WTC11 (cell line): ENCODE data around the gene SSR2. TPM values are rescaled to one million over a fixed set of nuclear protein-coding genes. Genes with fewer than 3 reads are reported as not detected.

Experiments used
- ATAC-seq: fragments of 200-7000 bp; cut with Tn5 transposase; 2 replicates; pipeline ENCODE4 v1.10.0; 2021; ENCODE audit warnings: mild to moderate bottlenecking, moderate library complexity
- CTCF ChIA-PET: fragments of 300-600 bp; sonication (Branson Sonifier 250); formaldehyde crosslinking; loops from one replicate; lab custom pipeline; 2021; ENCODE audit warnings: antibody characterized with exemption; lab: Charles Lee
- POLR2A ChIA-PET: fragments of 350-600 bp; sonication (Branson Sonifier 250); formaldehyde crosslinking; loops from one replicate; lab custom pipeline; 2021; ENCODE audit warnings: antibody characterized with exemption; lab: Charles Lee
- DNase-seq: peaks from one replicate; pipeline ENCODE4 v3.0.0; 2021; ENCODE audit warnings: low spot score
- H3K27ac Mint-ChIP-seq: 2 replicates; pipeline ENCODE4 v1.8.0; 2021; ENCODE audit warnings: mixed read lengths
- H3K27me3 Mint-ChIP-seq: 2 replicates; pipeline ENCODE4 v1.8.0; 2021; ENCODE audit warnings: low read depth, mild to moderate bottlenecking, moderate library complexity, mixed read lengths
- H3K36me3 Mint-ChIP-seq: 2 replicates; pipeline ENCODE4 v1.8.0; 2021; ENCODE audit warnings: mixed read lengths
- H3K4me1 Mint-ChIP-seq: 2 replicates; pipeline ENCODE4 v1.8.0; 2022; ENCODE audit warnings: mixed read lengths
- H3K4me3 Mint-ChIP-seq: 2 replicates; pipeline ENCODE4 v1.8.0; 2021; ENCODE audit warnings: mild to moderate bottlenecking, moderate library complexity, mixed read lengths
- H3K9me3 Mint-ChIP-seq: 2 replicates; pipeline ENCODE4 v1.8.0; 2021; ENCODE audit warnings: mixed read lengths
- GABPB1 ChIP-seq: sonication (generic); formaldehyde crosslinking; IDR thresholded peaks from 2 replicates; pipeline ENCODE4 v1.8.1; 2023; ENCODE audit warnings: mild to moderate bottlenecking, missing genetic modification reagents
- JUN ChIP-seq: sonication (generic); formaldehyde crosslinking; IDR thresholded peaks from 2 replicates; pipeline ENCODE4 v1.8.0; 2023; ENCODE audit warnings: mild to moderate bottlenecking, missing genetic modification reagents
- KAT7 ChIP-seq: sonication (generic); formaldehyde crosslinking; IDR thresholded peaks from 2 replicates; pipeline ENCODE4 v1.8.1; 2023; ENCODE audit warnings: missing genetic modification reagents, mild to moderate bottlenecking, borderline replicate concordance
- MXD4 ChIP-seq: fragments of 250-450 bp; sonication (Bioruptor Pico); IDR thresholded peaks from 2 replicates; pipeline ENCODE4 v1.8.0; 2021; ENCODE audit warnings: mild to moderate bottlenecking, moderate library complexity, borderline replicate concordance
- NFATC4 ChIP-seq: fragments of 250-450 bp; sonication (Bioruptor Pico); IDR thresholded peaks from 2 replicates; pipeline ENCODE4 v1.9.0; 2021; ENCODE audit warnings: mild to moderate bottlenecking
- PRRX2 ChIP-seq: fragments of 250-450 bp; sonication (Bioruptor Pico); IDR thresholded peaks from 2 replicates; pipeline ENCODE4 v1.8.0; 2021; ENCODE audit warnings: mild to moderate bottlenecking
- RORB ChIP-seq: fragments of 250-450 bp; sonication (Bioruptor Pico); IDR thresholded peaks from 2 replicates; pipeline ENCODE4 v1.9.0; 2021; ENCODE audit warnings: mild to moderate bottlenecking
- ZNF121 ChIP-seq: sonication (generic); formaldehyde crosslinking; IDR thresholded peaks from 2 replicates; pipeline ENCODE4 v1.8.0; 2023; ENCODE audit warnings: missing genetic modification reagents
- ZNF219 ChIP-seq: sonication (generic); formaldehyde crosslinking; IDR thresholded peaks from 2 replicates; pipeline ENCODE4 v1.8.0; 2023; ENCODE audit warnings: missing genetic modification reagents, mild to moderate bottlenecking, borderline replicate concordance
- ZNF232 ChIP-seq: sonication (generic); formaldehyde crosslinking; IDR thresholded peaks from 2 replicates; pipeline ENCODE4 v1.8.0; 2022; ENCODE audit warnings: mild to moderate bottlenecking, missing genetic modification reagents
- ZNF263 ChIP-seq: sonication (generic); formaldehyde crosslinking; IDR thresholded peaks from 2 replicates; pipeline ENCODE4 v1.8.1; 2022; ENCODE audit warnings: low read depth, mild to moderate bottlenecking, moderate library complexity, missing genetic modification reagents
- total RNA-seq: library from RNA; stranded (reverse); gene quantifications from 3 replicates; pipeline ENCODE4 v1.2.3, GENCODE V29; 2021
- TF ChIP-seq, protein P1 (sequence below): sonication (generic); formaldehyde crosslinking; IDR thresholded peaks from 2 replicates; pipeline ENCODE4 v1.8.1; 2023; ENCODE audit warnings: mild to moderate bottlenecking, moderate library complexity, missing genetic modification reagents
- TF ChIP-seq, protein P2 (sequence below): sonication (generic); formaldehyde crosslinking; IDR thresholded peaks from 2 replicates; pipeline ENCODE4 v1.8.1; 2022; ENCODE audit warnings: mild to moderate bottlenecking, moderate library complexity, missing genetic modification reagents
- TF ChIP-seq, protein P3 (sequence below): sonication (generic); formaldehyde crosslinking; IDR thresholded peaks from 2 replicates; pipeline ENCODE4 v1.8.0; 2023; ENCODE audit warnings: missing genetic modification reagents
- TF ChIP-seq, protein P4 (sequence below): sonication (generic); formaldehyde crosslinking; IDR thresholded peaks from 2 replicates; pipeline ENCODE4 v1.8.0; 2022; ENCODE audit warnings: mild to moderate bottlenecking, missing genetic modification reagents
- TF ChIP-seq, protein P5 (sequence below): sonication (generic); formaldehyde crosslinking; IDR thresholded peaks from 2 replicates; pipeline ENCODE4 v1.8.0; 2023; ENCODE audit warnings: missing genetic modification reagents, mild to moderate bottlenecking, borderline replicate concordance
- TF ChIP-seq, protein P6 (sequence below): fragments of 250-450 bp; sonication (Bioruptor Pico); IDR thresholded peaks from 2 replicates; pipeline ENCODE4 v1.8.0; 2021; ENCODE audit warnings: mild to moderate bottlenecking
- TF ChIP-seq, protein P7 (sequence below): sonication (generic); formaldehyde crosslinking; IDR thresholded peaks from 2 replicates; pipeline ENCODE4 v1.8.1; 2022; ENCODE audit warnings: mild to moderate bottlenecking, missing genetic modification reagents, moderate library complexity, borderline replicate concordance

Gene SSR2
- total RNA-seq, 1 experiment from 2014 or later: 175 TPM

DNA sequence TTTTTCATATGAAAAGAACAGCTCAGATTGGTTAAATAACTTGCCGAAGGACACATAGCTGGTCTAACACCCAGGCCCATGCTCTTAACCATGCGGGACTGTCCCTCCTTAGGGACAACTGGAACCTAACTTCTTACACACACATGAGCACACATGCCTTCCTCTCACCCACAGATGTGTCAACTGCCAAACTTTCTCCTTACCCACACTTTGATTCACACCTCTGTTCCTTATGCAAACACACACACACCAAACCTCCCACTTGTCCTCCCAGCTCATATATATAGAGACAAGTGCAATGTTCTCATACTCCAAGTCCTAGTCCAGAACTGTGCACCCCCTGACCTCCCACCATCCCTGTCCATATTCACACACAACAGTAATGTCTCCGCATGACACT lies 44.5 kb upstream of the SSR2 start:
- no peak for ATAC-seq
- H3K4me1 Mint-ChIP-seq: peaks cover 40% of the 10 kb centered on the region
- ChIA-PET CTCF (interaction anchor here (0.5 to 5.0 kb wide), 20 partner anchors 8 to 127 kb away, joined by 3 to 74 read pairs (median 20); partner anchors contain the start of genes ARHGEF2, LAMTOR2 and UBQLN4), POLR2A (interaction anchor here (1.4 kb wide), 1 partner anchor 12 kb away, joined by 3 read pairs; no protein-coding TSS in a partner anchor)
- no peaks in the 10 kb centered on the region for H3K27me3 Mint-ChIP-seq
- no peak overlapping the region for H3K4me3 Mint-ChIP-seq
- no peak overlapping the region for H3K27ac Mint-ChIP-seq
- DNase-seq: no peak
- TF ChIP-seq JUN (CRISPR knock-in tag) (no peak), GABPB1 (no peak), RORB (CRISPR knock-in tag) (no peak), MXD4 (CRISPR knock-in tag) (no peak), ZNF121 (CRISPR knock-in tag) (no peak), KAT7 (CRISPR knock-in tag) (no peak)
- TF ChIP-seq, protein P1, sequence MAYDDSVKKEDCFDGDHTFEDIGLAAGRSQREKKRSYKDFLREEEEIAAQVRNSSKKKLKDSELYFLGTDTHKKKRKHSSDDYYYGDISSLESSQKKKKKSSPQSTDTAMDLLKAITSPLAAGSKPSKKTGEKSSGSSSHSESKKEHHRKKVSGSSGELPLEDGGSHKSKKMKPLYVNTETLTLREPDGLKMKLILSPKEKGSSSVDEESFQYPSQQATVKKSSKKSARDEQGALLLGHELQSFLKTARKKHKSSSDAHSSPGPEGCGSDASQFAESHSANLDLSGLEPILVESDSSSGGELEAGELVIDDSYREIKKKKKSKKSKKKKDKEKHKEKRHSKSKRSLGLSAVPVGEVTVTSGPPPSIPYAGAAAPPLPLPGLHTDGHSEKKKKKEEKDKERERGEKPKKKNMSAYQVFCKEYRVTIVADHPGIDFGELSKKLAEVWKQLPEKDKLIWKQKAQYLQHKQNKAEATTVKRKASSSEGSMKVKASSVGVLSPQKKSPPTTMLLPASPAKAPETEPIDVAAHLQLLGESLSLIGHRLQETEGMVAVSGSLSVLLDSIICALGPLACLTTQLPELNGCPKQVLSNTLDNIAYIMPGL: no peak
- TF ChIP-seq, protein P2, sequence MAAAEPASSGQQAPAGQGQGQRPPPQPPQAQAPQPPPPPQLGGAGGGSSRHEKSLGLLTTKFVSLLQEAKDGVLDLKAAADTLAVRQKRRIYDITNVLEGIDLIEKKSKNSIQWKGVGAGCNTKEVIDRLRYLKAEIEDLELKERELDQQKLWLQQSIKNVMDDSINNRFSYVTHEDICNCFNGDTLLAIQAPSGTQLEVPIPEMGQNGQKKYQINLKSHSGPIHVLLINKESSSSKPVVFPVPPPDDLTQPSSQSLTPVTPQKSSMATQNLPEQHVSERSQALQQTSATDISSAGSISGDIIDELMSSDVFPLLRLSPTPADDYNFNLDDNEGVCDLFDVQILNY: no peak
- no peaks in the 10 kb centered on the region for H3K9me3 Mint-ChIP-seq
- H3K36me3 Mint-ChIP-seq: peaks cover 21% of the 10 kb centered on the region

DNA sequence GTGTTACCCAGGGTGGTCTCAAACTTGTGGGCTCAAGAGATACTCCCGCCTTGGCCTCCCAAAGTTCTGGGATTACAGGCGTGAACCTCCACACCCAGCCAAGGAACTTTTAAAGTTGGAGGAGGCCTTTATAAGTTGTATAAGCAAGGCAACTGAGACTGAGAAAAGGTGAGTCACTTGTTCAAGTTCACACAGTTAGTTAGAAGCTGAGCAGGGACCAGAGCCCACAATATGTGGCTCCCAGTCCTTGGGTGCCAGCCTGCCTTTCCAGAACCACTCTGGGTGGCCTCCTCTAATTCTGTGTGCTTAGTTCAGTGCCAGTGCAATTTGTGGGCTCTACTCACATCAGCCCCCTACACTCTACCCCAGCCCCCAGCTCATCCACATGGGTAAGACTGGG lies 43.9 kb upstream of the SSR2 start:
- POLR2A ChIA-PET: no interaction called here
- H3K36me3 Mint-ChIP-seq: peaks cover 15% of the 10 kb centered on the region
- CTCF ChIA-PET: interaction anchor here (2.1 to 5.0 kb wide), 8 partner anchors 11 to 126 kb away, joined by 11 to 74 read pairs (median 28); partner anchors contain the start of genes LAMTOR2 and UBQLN4
- no peaks in the 10 kb centered on the region for H3K9me3 Mint-ChIP-seq
- DNase-seq: no peak
- H3K27ac Mint-ChIP-seq: no peak overlapping the region; the same call in 1 of the 2 replicates
- H3K27me3 Mint-ChIP-seq: no peaks in the 10 kb centered on the region
- peaks cover 40% of the 10 kb centered on the region for H3K4me1 Mint-ChIP-seq
- no peak overlapping the region for H3K4me3 Mint-ChIP-seq
- ATAC-seq: no peak
- TF ChIP-seq, protein P1: no peak
- TF ChIP-seq GABPB1 (no peak), PRRX2 (CRISPR knock-in tag) (no peak), ZNF232 (CRISPR knock-in tag) (no peak), ZNF219 (CRISPR knock-in tag) (no peak), ZNF263 (CRISPR knock-in tag) (no peak), MXD4 (CRISPR knock-in tag) (no peak), NFATC4 (no peak)
- TF ChIP-seq, protein P3, sequence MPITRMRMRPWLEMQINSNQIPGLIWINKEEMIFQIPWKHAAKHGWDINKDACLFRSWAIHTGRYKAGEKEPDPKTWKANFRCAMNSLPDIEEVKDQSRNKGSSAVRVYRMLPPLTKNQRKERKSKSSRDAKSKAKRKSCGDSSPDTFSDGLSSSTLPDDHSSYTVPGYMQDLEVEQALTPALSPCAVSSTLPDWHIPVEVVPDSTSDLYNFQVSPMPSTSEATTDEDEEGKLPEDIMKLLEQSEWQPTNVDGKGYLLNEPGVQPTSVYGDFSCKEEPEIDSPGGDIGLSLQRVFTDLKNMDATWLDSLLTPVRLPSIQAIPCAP (CRISPR knock-in tag): no peak
- TF ChIP-seq, protein P4, sequence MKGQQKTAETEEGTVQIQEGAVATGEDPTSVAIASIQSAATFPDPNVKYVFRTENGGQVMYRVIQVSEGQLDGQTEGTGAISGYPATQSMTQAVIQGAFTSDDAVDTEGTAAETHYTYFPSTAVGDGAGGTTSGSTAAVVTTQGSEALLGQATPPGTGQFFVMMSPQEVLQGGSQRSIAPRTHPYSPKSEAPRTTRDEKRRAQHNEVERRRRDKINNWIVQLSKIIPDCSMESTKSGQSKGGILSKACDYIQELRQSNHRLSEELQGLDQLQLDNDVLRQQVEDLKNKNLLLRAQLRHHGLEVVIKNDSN (CRISPR knock-in tag): no peak
- TF ChIP-seq, protein P2: no peak
- TF ChIP-seq, protein P5, sequence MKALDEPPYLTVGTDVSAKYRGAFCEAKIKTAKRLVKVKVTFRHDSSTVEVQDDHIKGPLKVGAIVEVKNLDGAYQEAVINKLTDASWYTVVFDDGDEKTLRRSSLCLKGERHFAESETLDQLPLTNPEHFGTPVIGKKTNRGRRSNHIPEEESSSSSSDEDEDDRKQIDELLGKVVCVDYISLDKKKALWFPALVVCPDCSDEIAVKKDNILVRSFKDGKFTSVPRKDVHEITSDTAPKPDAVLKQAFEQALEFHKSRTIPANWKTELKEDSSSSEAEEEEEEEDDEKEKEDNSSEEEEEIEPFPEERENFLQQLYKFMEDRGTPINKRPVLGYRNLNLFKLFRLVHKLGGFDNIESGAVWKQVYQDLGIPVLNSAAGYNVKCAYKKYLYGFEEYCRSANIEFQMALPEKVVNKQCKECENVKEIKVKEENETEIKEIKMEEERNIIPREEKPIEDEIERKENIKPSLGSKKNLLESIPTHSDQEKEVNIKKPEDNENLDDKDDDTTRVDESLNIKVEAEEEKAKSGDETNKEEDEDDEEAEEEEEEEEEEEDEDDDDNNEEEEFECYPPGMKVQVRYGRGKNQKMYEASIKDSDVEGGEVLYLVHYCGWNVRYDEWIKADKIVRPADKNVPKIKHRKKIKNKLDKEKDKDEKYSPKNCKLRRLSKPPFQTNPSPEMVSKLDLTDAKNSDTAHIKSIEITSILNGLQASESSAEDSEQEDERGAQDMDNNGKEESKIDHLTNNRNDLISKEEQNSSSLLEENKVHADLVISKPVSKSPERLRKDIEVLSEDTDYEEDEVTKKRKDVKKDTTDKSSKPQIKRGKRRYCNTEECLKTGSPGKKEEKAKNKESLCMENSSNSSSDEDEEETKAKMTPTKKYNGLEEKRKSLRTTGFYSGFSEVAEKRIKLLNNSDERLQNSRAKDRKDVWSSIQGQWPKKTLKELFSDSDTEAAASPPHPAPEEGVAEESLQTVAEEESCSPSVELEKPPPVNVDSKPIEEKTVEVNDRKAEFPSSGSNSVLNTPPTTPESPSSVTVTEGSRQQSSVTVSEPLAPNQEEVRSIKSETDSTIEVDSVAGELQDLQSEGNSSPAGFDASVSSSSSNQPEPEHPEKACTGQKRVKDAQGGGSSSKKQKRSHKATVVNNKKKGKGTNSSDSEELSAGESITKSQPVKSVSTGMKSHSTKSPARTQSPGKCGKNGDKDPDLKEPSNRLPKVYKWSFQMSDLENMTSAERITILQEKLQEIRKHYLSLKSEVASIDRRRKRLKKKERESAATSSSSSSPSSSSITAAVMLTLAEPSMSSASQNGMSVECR: no peak
- TF ChIP-seq, protein P6, sequence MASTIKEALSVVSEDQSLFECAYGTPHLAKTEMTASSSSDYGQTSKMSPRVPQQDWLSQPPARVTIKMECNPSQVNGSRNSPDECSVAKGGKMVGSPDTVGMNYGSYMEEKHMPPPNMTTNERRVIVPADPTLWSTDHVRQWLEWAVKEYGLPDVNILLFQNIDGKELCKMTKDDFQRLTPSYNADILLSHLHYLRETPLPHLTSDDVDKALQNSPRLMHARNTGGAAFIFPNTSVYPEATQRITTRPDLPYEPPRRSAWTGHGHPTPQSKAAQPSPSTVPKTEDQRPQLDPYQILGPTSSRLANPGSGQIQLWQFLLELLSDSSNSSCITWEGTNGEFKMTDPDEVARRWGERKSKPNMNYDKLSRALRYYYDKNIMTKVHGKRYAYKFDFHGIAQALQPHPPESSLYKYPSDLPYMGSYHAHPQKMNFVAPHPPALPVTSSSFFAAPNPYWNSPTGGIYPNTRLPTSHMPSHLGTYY (CRISPR knock-in tag): no peak
- TF ChIP-seq, protein P7, sequence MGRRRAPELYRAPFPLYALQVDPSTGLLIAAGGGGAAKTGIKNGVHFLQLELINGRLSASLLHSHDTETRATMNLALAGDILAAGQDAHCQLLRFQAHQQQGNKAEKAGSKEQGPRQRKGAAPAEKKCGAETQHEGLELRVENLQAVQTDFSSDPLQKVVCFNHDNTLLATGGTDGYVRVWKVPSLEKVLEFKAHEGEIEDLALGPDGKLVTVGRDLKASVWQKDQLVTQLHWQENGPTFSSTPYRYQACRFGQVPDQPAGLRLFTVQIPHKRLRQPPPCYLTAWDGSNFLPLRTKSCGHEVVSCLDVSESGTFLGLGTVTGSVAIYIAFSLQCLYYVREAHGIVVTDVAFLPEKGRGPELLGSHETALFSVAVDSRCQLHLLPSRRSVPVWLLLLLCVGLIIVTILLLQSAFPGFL (CRISPR knock-in tag): no peak
